ENCODE results near the gene ZHX3.

DNA sequence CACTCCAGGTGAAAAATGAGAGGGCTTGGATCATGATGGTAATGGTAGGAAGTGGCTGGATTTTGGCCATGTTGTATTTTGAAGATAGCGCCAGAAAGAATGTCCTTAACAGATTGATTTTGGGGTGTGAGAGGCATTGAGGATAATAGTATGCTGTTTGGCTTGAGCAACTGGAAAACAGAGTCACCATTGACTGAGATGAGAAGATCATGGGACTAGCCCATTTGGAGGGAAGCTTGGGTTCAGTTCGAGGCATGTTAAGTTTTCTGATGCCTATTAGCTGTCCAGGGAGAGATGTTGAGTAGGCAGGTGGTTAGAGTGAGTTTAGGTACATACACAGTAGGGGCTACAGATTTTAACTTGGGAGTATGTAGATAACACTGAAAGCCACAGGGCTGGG is 156.8 kb downstream of the ZHX3 start:
- TF ChIP-seq, protein P1, sequence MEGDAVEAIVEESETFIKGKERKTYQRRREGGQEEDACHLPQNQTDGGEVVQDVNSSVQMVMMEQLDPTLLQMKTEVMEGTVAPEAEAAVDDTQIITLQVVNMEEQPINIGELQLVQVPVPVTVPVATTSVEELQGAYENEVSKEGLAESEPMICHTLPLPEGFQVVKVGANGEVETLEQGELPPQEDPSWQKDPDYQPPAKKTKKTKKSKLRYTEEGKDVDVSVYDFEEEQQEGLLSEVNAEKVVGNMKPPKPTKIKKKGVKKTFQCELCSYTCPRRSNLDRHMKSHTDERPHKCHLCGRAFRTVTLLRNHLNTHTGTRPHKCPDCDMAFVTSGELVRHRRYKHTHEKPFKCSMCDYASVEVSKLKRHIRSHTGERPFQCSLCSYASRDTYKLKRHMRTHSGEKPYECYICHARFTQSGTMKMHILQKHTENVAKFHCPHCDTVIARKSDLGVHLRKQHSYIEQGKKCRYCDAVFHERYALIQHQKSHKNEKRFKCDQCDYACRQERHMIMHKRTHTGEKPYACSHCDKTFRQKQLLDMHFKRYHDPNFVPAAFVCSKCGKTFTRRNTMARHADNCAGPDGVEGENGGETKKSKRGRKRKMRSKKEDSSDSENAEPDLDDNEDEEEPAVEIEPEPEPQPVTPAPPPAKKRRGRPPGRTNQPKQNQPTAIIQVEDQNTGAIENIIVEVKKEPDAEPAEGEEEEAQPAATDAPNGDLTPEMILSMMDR (conservative IDR thresholded peaks at IDR 0.05; ENCODE audit: low read length), result no peak
- no peak for TF ChIP-seq EZH2phosphoT487 (IDR thresholded peaks at IDR 0.05; ENCODE audit: borderline replicate concordance)
